Measurements from ENCODE around the gene IGF1R.

- TF ChIP-seq POLR2A (IDR thresholded peaks at IDR 0.05; ENCODE audit: low read length) = no peak
- no peak for TF ChIP-seq GATA1 (IDR thresholded peaks at IDR 0.05; ENCODE audit: low read depth, low read length)
Measured at GRCh38 chr15:98671060-98672008, 23.0 kb downstream of the IGF1R start.
